Measurements from ENCODE around the gene OSBPL7. TPM values are rescaled to one million over a fixed set of nuclear protein-coding genes. Genes with fewer than 3 reads are reported as not detected.

Gene OSBPL7
- total RNA-seq, result 21.7 to 25.1 TPM (median 22.0 TPM) in 3 replicates

GRCh38 chr17:47821424-47822391 lies at the start of gene OSBPL7:
Gene OSBPL7, minus strand, starts transcription at chr17:47821794. Its CDS starts 1,516 bp downstream, at chr17:47820278.
- no peaks in the 10 kb centered on the region for H3K9me3 Mint-ChIP-seq
- peaks cover 20% of the 10 kb centered on the region for H3K36me3 Mint-ChIP-seq
- H3K4me3 Mint-ChIP-seq, result peak within 1 kb of the TSS; percentile 97
- H3K27ac Mint-ChIP-seq, result peak within 1 kb of the TSS; percentile 89
- H3K27me3 Mint-ChIP-seq (ENCODE audit: low read depth), result no peaks in the 10 kb centered on the region
- no peak for TF ChIP-seq CTCF (IDR thresholded peaks at IDR 0.05; ENCODE audit: unreplicated experiment)
- H3K4me1 Mint-ChIP-seq, result peaks cover 15% of the 10 kb centered on the region
- DNase-seq (ENCODE audit: low spot score in 2 of 2, unreplicated experiment in 2 of 2), result peak; percentile 44 to 74

GRCh38 chr17:47871048-47871447 lies 49.5 kb upstream of the OSBPL7 start:
- H3K4me3 Mint-ChIP-seq, result no peak overlapping the region
- no peaks in the 10 kb centered on the region for H3K36me3 Mint-ChIP-seq
- H3K27me3 Mint-ChIP-seq (ENCODE audit: low read depth), result peaks cover 20% of the 10 kb centered on the region
- no peak overlapping the region for H3K27ac Mint-ChIP-seq
- H3K9me3 Mint-ChIP-seq, result no peaks in the 10 kb centered on the region
- TF ChIP-seq CTCF (IDR thresholded peaks at IDR 0.05; ENCODE audit: unreplicated experiment), result no peak
- H3K4me1 Mint-ChIP-seq, result peaks cover 60% of the 10 kb centered on the region
- no peak for DNase-seq (ENCODE audit: low spot score in 2 of 2, unreplicated experiment in 2 of 2)

GRCh38 chr17:47870056-47870455 lies 48.5 kb upstream of the OSBPL7 start:
- H3K36me3 Mint-ChIP-seq, result no peaks in the 10 kb centered on the region
- H3K27ac Mint-ChIP-seq, result no peak overlapping the region
- TF ChIP-seq CTCF (IDR thresholded peaks at IDR 0.05; ENCODE audit: unreplicated experiment), result no peak
- DNase-seq (ENCODE audit: low spot score in 2 of 2, unreplicated experiment in 2 of 2), result no peak
- H3K4me3 Mint-ChIP-seq, result no peak overlapping the region
- peaks cover 25% of the 10 kb centered on the region for H3K27me3 Mint-ChIP-seq (ENCODE audit: low read depth)
- peaks cover 59% of the 10 kb centered on the region for H3K4me1 Mint-ChIP-seq
- H3K9me3 Mint-ChIP-seq, result no peaks in the 10 kb centered on the region

GRCh38 chr17:47869114-47869513 lies 47.5 kb upstream of the OSBPL7 start:
- Mint-ChIP-seq H3K27me3 (ENCODE audit: low read depth) (peaks cover 26% of the 10 kb centered on the region), H3K36me3 (no peaks in the 10 kb centered on the region)

GRCh38 chr17:47867813-47868533 lies 46.4 kb upstream of the OSBPL7 start:
- Mint-ChIP-seq H3K4me3 (no peak overlapping the region), H3K4me1 (peaks cover 53% of the 10 kb centered on the region), H3K9me3 (peaks cover 3% of the 10 kb centered on the region), H3K27me3 (ENCODE audit: low read depth) (peaks cover 28% of the 10 kb centered on the region), H3K27ac (no peak overlapping the region), H3K36me3 (no peaks in the 10 kb centered on the region)
- TF ChIP-seq CTCF (IDR thresholded peaks at IDR 0.05; ENCODE audit: unreplicated experiment), result no peak
- no peak for DNase-seq (ENCODE audit: low spot score in 2 of 2, unreplicated experiment in 2 of 2)

More at GRCh38 chr17:47869114-47869513, 47.5 kb upstream of the OSBPL7 start:
- peaks cover 57% of the 10 kb centered on the region for H3K4me1 Mint-ChIP-seq
- no peak for TF ChIP-seq CTCF (IDR thresholded peaks at IDR 0.05; ENCODE audit: unreplicated experiment)
- DNase-seq (ENCODE audit: low spot score in 2 of 2, unreplicated experiment in 2 of 2), result no peak
- no peak overlapping the region for H3K27ac Mint-ChIP-seq
- no peak overlapping the region for H3K4me3 Mint-ChIP-seq
- H3K9me3 Mint-ChIP-seq, result no peaks in the 10 kb centered on the region
